GM12878 (cell line): Measurements from ENCODE around the gene CCDC88C. TPM values are rescaled to one million over a fixed set of nuclear protein-coding genes. Genes with fewer than 3 reads are reported as not detected.
A peak's percentile ranks its signal among the peaks of the same experiment; 100 is the strongest.

Experiments
- ATAC-seq: fragments of 200-7000 bp; cut with Tn5 transposase; 3 replicates; pipeline ENCODE4 v1.9.1; 2020; ENCODE audit warnings: mild to moderate bottlenecking, moderate library complexity
- BruUV-seq: library from RNA; stranded (reverse); fragments of 400-500 nt; replicated peaks from 2 replicates; lab custom pipeline; 2021; lab: Mats Ljungman, UMichigan
- CTCF ChIA-PET: fragments of 300-600 bp; sonication (Branson Sonifier 250); formaldehyde crosslinking; extraction: SDS; loops from one replicate; lab custom pipeline; 2021; ENCODE audit warnings: inconsistent platforms; lab: Yijun Ruan, JAX
- POLR2A ChIA-PET: fragments of 350-600 bp; formaldehyde crosslinking; extraction: SDS; loops from one replicate; lab custom pipeline; 2021; ENCODE audit warnings: inconsistent platforms; lab: Charles Lee
- RAD21 ChIA-PET: fragments of 300-600 bp; sonication (Branson Sonifier 250); formaldehyde crosslinking; loops from one replicate; lab custom pipeline; 2023; ENCODE audit warnings: antibody characterized with exemption; ENCODE audit not compliant: unreplicated experiment; lab: Charles Lee
- SMC1A ChIA-PET: fragments of 300-600 bp; sonication (Branson Sonifier 250); formaldehyde crosslinking; loops from one replicate; lab custom pipeline; 2023; ENCODE audit not compliant: unreplicated experiment, uncharacterized antibody; lab: Charles Lee
- DNase-seq: peaks from one replicate; pipeline ENCODE4 v3.0.0-alpha.2; 2011; ENCODE audit warnings: low read depth, low spot score
- FAIRE-seq: peaks from 3 replicates; lab custom pipeline; 2011; peaks lifted over from hg19 to GRCh38; lab: Jason Lieb, UNC
- H2AFZ ChIP-seq: 2 replicates; pipeline ENCODE4 v1.6.0; 2011; ENCODE audit warnings: low read depth, low read length, control low read depth; ENCODE audit not compliant: control insufficient read depth
- H3K27ac ChIP-seq: 2 replicates; pipeline ENCODE4 v1.5.1; 2011; ENCODE audit warnings: control low read depth; ENCODE audit not compliant: control insufficient read depth, insufficient read depth
- H3K27me3 ChIP-seq, 2 experiments: replicated peaks in 1 of 2; 2 replicates each; pipeline versions ENCODE4 v1.6.0 to v1.6.1; 2011; ENCODE audit warnings: low read length in 1 of 2; ENCODE audit not compliant: control insufficient read depth in 2 of 2, insufficient read depth in 2 of 2
- H3K36me3 ChIP-seq, 2 experiments: 2 replicates each; pipeline ENCODE4 v1.5.1; 2011; ENCODE audit warnings: low read length in 1 of 2; ENCODE audit not compliant: control insufficient read depth in 2 of 2, insufficient read depth in 2 of 2
- H3K4me1 ChIP-seq: 2 replicates; pipeline ENCODE4 v1.6.1; 2011; ENCODE audit warnings: mild to moderate bottlenecking, low read length, moderate library complexity, mixed read lengths; ENCODE audit not compliant: control insufficient read depth, insufficient read depth
- H3K4me2 ChIP-seq: 2 replicates; pipeline ENCODE4 v1.6.0; 2011; ENCODE audit warnings: control low read depth; ENCODE audit not compliant: control insufficient read depth, insufficient read depth
- H3K4me3 ChIP-seq: fragments of 200-600 bp; sonication (generic); 2 replicates; pipeline ENCODE4 v1.5.1; 2016
- H3K79me2 ChIP-seq: 2 replicates; pipeline ENCODE4 v1.6.0; 2011; ENCODE audit warnings: low read length; ENCODE audit not compliant: control insufficient read depth, insufficient read depth
- H3K9ac ChIP-seq: 2 replicates; pipeline ENCODE4 v1.8.0; 2011; ENCODE audit warnings: low read length, control low read depth, mixed read lengths; ENCODE audit not compliant: control insufficient read depth, insufficient read depth
- H3K9me3 ChIP-seq: replicated peaks from 3 replicates; pipeline ENCODE4 v1.5.1; 2011; ENCODE audit warnings: mild to moderate bottlenecking, low read length; ENCODE audit not compliant: control insufficient read depth, insufficient read depth
- H4K20me1 ChIP-seq: 2 replicates; pipeline ENCODE4 v1.6.0; 2011; ENCODE audit not compliant: control insufficient read depth, insufficient read depth
- BHLHE40 ChIP-seq, 2 experiments: fragments of 450-650 bp in 1 of 2; IDR thresholded peaks; 2 replicates each; pipeline ENCODE4 v1.6.1; 2011 to 2017; ENCODE audit warnings: low read depth in 2 of 2, borderline replicate concordance in 1 of 2, improper control_type of control experiment in 1 of 2, low read length in 1 of 2, mild to moderate bottlenecking in 1 of 2
- CEBPB ChIP-seq, 2 experiments: fragments of 150-350 bp in 1 of 2; IDR thresholded peaks; 2 replicates each; pipeline ENCODE4 v1.6.1; 2012 to 2014; ENCODE audit warnings: low read depth in 2 of 2, low read length in 2 of 2, borderline replicate concordance in 1 of 2, inconsistent platforms in 1 of 2
- CREB1 ChIP-seq: IDR thresholded peaks from 2 replicates; pipeline ENCODE4 v1.6.1; 2012; ENCODE audit warnings: low read depth, mild to moderate bottlenecking, inconsistent platforms
- EZH2 ChIP-seq: IDR thresholded peaks from 2 replicates; pipeline ENCODE4 v1.6.1; 2012; ENCODE audit warnings: low read depth, mild to moderate bottlenecking, control low read depth, inconsistent platforms, low read length, borderline replicate concordance; ENCODE audit not compliant: control insufficient read depth
- IKZF2 ChIP-seq, 2 experiments: fragments of 450-650 bp; IDR thresholded peaks; 2 replicates each; pipeline ENCODE4 v1.6.1; 2017; ENCODE audit warnings: mild to moderate bottlenecking in 2 of 2, moderate library complexity in 2 of 2
- LARP7 ChIP-seq: fragments of 450-650 bp; IDR thresholded peaks from 2 replicates; pipeline ENCODE4 v1.6.1; 2017; ENCODE audit warnings: mild to moderate bottlenecking
- MEF2B ChIP-seq: fragments of 450-650 bp; IDR thresholded peaks from 2 replicates; pipeline ENCODE4 v1.6.1; 2018; ENCODE audit warnings: mild to moderate bottlenecking, moderate library complexity; ENCODE audit not compliant: partially characterized antibody, poor library complexity, severe bottlenecking
- NR2C1 ChIP-seq: fragments of 450-650 bp; IDR thresholded peaks from 2 replicates; pipeline ENCODE4 v1.6.1; 2017; ENCODE audit warnings: antibody characterized with exemption, mild to moderate bottlenecking, moderate library complexity
- PML ChIP-seq: IDR thresholded peaks from 2 replicates; pipeline ENCODE4 v1.6.1; 2012; ENCODE audit warnings: low read length, inconsistent platforms
- RBBP5 ChIP-seq: fragments of 200-600 bp; sonication (generic); conservative IDR thresholded peaks from 2 replicates; pipeline ENCODE4 v1.6.1; 2016
- SIN3A ChIP-seq: IDR thresholded peaks from 2 replicates; pipeline ENCODE4 v1.6.1; 2012; ENCODE audit warnings: low read depth, low read length, improper control_type of control experiment
- WGBS: methylation state at CpG from one replicate; pipeline ENCODE4 v1.1.6; 2016; ENCODE audit warnings: low lambda C conversion rate; ENCODE audit not compliant: insufficient replicate concordance, insufficient coverage; ENCODE audit errors: missing lambda C conversion rate; 5-methylcytosine and 5-hydroxymethylcytosine counted together
- in situ Hi-C: fragments of 300-500 bp; cut with MboI; formaldehyde crosslinking; loops from 9 replicates; pipeline ENCODE4 v1.14.3; 2018; ENCODE audit warnings: mixed read lengths
- intact Hi-C: fragments of 100-400 bp; cut with micrococcal nuclease; formaldehyde crosslinking; loops from one replicate; pipeline ENCODE4 v1.14.2; 2022; ENCODE audit not compliant: unreplicated experiment
- polyA plus RNA-seq, 11 experiments: library from polyadenylated mRNA; depleted of rRNA in 4 of 11; unstranded in 6 of 11; stranded (reverse) in 5 of 11; fragments of >200 nt; fragmentation: Nextera tagmentation in 4 of 11; fragmentation: Illumina TruSeq in 1 of 11; extraction: Ambion mirVana in 4 of 11; extraction: Trizol in 1 of 11; gene quantifications; 1 replicate in 1 of 11; 2 replicates in 10 of 11; pipeline versions ENCODE4 v1.2.1 to v1.2.3, GENCODE V29; 2011 to 2016; ENCODE audit warnings: inconsistent platforms in 2 of 11, missing spikeins in 2 of 11, low read depth in 1 of 11
- total RNA-seq, 4 experiments: library from RNA; depleted of rRNA in 3 of 4; stranded (reverse); fragments of >200 nt in 3 of 4; fragmentation: Illumina TruSeq in 1 of 4; extraction: Trizol in 1 of 4; gene quantifications; 2 replicates each; pipeline versions ENCODE4 v1.2.1 to v1.2.3, GENCODE V29; 2013 to 2021
- TF ChIP-seq, protein P1 (sequence below): IDR thresholded peaks from 2 replicates; pipeline ENCODE4 v1.6.1; 2012; ENCODE audit warnings: improper control_type of control experiment, low read depth, low read length; ENCODE audit not compliant: insufficient replicate concordance
- TF ChIP-seq, protein P2 (sequence below): fragments of 450-650 bp; IDR thresholded peaks from 2 replicates; pipeline ENCODE4 v1.6.1; 2017; ENCODE audit warnings: mild to moderate bottlenecking, moderate library complexity

The CCDC88C gene
- total and polyA plus RNA-seq, 10 of the 15 experiments (the other 5 are each of a cell fraction or from before 2014, with no cell fraction given) = 4.0 to 79.6 (median 36.6) TPM

DNA sequence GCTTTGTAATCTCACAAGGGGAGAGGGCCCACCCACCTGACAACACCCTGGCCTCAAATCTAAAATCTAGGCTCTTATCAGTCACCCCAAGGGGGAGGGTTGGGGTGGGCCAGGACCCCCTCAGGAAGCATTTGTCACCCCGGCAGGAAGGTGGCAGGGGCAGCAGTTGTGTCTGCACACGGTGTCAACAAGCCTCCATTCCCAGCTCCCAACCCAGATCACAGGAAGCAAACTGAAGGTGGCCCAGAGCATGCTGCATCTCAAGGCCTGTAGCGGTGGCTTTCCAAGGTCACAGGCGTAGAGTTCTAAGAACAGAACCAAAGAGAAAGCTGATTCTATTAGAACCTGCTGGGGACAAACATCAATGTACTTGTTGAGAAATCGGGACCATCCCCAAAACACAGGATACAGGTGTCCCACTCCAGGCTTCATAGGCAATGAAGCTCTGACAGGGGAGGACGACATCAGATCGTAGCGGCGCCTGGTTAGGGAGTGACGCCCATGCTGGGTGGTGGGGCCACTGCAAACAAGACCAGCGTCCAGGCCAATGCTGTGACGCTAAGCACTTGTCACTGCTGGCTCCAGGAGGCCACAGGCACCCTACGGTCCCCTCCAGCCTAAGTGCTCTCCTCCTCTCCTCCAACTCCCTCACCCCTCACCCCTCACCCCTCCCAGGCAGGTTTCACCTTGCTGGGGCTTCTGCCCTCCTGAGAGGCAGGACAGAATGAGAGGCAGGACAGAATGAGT lies 52.9 kb downstream of the CCDC88C start:
- ChIA-PET POLR2A (interaction anchor here (1.1 to 3.0 kb wide), 12 partner anchors 8 to 51 kb away, joined by 3 to 17 read pairs (median 6); no protein-coding TSS in a partner anchor), SMC1A (interaction anchor here (1.0 to 22.7 kb wide), 9 partner anchors 8 to 55 kb away, joined by 3 to 349 read pairs (median 6); partner anchors contain the start of gene CCDC88C), RAD21 (interaction anchor here (1.3 to 5.0 kb wide), 10 partner anchors 9 to 53 kb away, joined by 4 to 38 read pairs (median 8); partner anchors contain the start of gene CCDC88C), CTCF (interaction anchor here (0.5 to 1.6 kb wide), 8 partner anchors 8 to 63 kb away, joined by 3 to 5 read pairs (median 3); no protein-coding TSS in a partner anchor)
- H3K36me3 ChIP-seq = peaks cover 0 to 4% of the 10 kb centered on the region in 2 experiments; a peak in 2 of 4 replicates
- no peaks in the 10 kb centered on the region for H3K27me3 ChIP-seq
- peak overlapping the region; percentile 85 for H3K27ac ChIP-seq
- peak overlapping the region; percentile 53 for H3K4me2 ChIP-seq
- DNase-seq = no peak
- H3K9ac ChIP-seq = peak overlapping the region; percentile 35
- BruUV-seq = TSS peak; percentile 77
- in situ Hi-C loops (loop anchor here (25.0 kb wide), 1 partner anchor 1398 kb away; no protein-coding TSS in a partner anchor), intact Hi-C loops (loop anchor here (2.0 kb wide), 2 partner anchors 16 to 52 kb away; partner anchors contain the start of gene CCDC88C)
- H4K20me1 ChIP-seq = no peaks in the 10 kb centered on the region
- WGBS = 7% methylated on average over 13 of the region's 13 CpGs
- no peaks in the 10 kb centered on the region for H3K9me3 ChIP-seq
- peaks cover 100% of the 10 kb centered on the region for H3K79me2 ChIP-seq
- H3K4me1 ChIP-seq = peaks cover 69% of the 10 kb centered on the region
- FAIRE-seq = no peak
- peak overlapping the region; percentile 61; the same call in 1 of the 2 replicates for H3K4me3 ChIP-seq
- ATAC-seq = peak; percentile 6
- H2AFZ ChIP-seq = no peak overlapping the region
- no peak for TF ChIP-seq RBBP5
- no peak for TF ChIP-seq EZH2
- no peak for TF ChIP-seq LARP7
- no peak for TF ChIP-seq PML
- TF ChIP-seq BHLHE40 (IDR thresholded peaks at IDR 0.05; ENCODE audit: borderline replicate concordance in 1 of 2, low read depth in 2 of 2, low read length in 1 of 2) = no peak
- TF ChIP-seq MEF2B = peak; percentile 8
- TF ChIP-seq NR2C1 = no peak
- TF ChIP-seq CEBPB (IDR thresholded peaks at IDR 0.05; ENCODE audit: borderline replicate concordance in 1 of 2, low read depth in 2 of 2, low read length in 2 of 2) = no peak
- TF ChIP-seq, protein P1, sequence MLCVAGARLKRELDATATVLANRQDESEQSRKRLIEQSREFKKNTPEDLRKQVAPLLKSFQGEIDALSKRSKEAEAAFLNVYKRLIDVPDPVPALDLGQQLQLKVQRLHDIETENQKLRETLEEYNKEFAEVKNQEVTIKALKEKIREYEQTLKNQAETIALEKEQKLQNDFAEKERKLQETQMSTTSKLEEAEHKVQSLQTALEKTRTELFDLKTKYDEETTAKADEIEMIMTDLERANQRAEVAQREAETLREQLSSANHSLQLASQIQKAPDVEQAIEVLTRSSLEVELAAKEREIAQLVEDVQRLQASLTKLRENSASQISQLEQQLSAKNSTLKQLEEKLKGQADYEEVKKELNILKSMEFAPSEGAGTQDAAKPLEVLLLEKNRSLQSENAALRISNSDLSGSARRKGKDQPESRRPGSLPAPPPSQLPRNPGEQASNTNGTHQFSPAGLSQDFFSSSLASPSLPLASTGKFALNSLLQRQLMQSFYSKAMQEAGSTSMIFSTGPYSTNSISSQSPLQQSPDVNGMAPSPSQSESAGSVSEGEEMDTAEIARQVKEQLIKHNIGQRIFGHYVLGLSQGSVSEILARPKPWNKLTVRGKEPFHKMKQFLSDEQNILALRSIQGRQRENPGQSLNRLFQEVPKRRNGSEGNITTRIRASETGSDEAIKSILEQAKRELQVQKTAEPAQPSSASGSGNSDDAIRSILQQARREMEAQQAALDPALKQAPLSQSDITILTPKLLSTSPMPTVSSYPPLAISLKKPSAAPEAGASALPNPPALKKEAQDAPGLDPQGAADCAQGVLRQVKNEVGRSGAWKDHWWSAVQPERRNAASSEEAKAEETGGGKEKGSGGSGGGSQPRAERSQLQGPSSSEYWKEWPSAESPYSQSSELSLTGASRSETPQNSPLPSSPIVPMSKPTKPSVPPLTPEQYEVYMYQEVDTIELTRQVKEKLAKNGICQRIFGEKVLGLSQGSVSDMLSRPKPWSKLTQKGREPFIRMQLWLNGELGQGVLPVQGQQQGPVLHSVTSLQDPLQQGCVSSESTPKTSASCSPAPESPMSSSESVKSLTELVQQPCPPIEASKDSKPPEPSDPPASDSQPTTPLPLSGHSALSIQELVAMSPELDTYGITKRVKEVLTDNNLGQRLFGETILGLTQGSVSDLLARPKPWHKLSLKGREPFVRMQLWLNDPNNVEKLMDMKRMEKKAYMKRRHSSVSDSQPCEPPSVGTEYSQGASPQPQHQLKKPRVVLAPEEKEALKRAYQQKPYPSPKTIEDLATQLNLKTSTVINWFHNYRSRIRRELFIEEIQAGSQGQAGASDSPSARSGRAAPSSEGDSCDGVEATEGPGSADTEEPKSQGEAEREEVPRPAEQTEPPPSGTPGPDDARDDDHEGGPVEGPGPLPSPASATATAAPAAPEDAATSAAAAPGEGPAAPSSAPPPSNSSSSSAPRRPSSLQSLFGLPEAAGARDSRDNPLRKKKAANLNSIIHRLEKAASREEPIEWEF = no peak
- TF ChIP-seq SIN3A = no peak
- TF ChIP-seq, protein P2, sequence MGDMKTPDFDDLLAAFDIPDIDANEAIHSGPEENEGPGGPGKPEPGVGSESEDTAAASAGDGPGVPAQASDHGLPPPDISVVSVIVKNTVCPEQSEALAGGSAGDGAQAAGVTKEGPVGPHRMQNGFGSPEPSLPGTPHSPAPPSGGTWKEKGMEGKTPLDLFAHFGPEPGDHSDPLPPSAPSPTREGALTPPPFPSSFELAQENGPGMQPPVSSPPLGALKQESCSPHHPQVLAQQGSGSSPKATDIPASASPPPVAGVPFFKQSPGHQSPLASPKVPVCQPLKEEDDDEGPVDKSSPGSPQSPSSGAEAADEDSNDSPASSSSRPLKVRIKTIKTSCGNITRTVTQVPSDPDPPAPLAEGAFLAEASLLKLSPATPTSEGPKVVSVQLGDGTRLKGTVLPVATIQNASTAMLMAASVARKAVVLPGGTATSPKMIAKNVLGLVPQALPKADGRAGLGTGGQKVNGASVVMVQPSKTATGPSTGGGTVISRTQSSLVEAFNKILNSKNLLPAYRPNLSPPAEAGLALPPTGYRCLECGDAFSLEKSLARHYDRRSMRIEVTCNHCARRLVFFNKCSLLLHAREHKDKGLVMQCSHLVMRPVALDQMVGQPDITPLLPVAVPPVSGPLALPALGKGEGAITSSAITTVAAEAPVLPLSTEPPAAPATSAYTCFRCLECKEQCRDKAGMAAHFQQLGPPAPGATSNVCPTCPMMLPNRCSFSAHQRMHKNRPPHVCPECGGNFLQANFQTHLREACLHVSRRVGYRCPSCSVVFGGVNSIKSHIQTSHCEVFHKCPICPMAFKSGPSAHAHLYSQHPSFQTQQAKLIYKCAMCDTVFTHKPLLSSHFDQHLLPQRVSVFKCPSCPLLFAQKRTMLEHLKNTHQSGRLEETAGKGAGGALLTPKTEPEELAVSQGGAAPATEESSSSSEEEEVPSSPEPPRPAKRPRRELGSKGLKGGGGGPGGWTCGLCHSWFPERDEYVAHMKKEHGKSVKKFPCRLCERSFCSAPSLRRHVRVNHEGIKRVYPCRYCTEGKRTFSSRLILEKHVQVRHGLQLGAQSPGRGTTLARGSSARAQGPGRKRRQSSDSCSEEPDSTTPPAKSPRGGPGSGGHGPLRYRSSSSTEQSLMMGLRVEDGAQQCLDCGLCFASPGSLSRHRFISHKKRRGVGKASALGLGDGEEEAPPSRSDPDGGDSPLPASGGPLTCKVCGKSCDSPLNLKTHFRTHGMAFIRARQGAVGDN = peak; percentile 43; the same call in 1 of the 2 replicates
- TF ChIP-seq CREB1 = no peak
- TF ChIP-seq IKZF2 (IDR thresholded peaks at IDR 0.05) = 0 out of 4 replicates have a peak, but pooled peaks have one; percentile 4 to 9
